ENCODE measurements around the gene TFF3.

TFF3 gene

GRCh38 chr21:42271065-42271464, 44.1 kb downstream of the TFF3 start:
- no peak for TF ChIP-seq CTCF (IDR thresholded peaks at IDR 0.05)

- TF ChIP-seq CTCF (IDR thresholded peaks at IDR 0.05) = no peak
These were observed 45.8 kb downstream of the TFF3 start for GRCh38 chr21:42269386-42269785.

GRCh38 chr21:42266971-42267556, 48.1 kb downstream of the TFF3 start:
- TF ChIP-seq CTCF (IDR thresholded peaks at IDR 0.05) = no peak

DNA sequence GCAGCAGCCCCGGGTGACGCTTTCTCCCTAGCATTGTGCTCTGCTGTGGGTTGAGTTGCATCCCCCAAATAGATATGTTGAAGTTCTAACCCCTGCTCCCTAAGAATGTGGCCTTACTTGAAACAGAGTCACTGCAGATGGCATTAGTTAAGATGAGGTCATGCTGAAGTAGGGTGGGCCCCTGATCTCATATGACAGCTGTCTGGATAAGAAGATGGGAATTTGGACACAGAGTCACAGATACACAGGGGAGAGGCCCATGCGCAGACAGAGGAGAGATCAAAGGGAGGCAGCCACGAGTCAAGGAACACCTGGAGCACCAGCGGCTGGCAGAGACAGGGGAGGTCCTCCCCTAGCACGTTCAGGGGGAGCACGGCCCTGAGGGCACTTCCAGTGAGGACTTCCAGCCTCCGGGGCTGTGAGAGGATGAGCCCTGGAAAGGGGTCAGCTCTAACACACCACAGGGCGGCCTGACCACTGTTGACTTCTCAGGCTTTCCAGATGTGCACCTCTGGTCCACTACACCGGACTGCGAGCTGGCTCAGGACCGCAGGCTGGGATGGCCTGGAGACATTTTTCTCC, 49.9 kb downstream of the TFF3 start:
- TF ChIP-seq CTCF (IDR thresholded peaks at IDR 0.05) = no peak

- no peak for TF ChIP-seq CTCF (IDR thresholded peaks at IDR 0.05)
These were observed 50.7 kb downstream of the TFF3 start for GRCh38 chr21:42264245-42265195.

DNA sequence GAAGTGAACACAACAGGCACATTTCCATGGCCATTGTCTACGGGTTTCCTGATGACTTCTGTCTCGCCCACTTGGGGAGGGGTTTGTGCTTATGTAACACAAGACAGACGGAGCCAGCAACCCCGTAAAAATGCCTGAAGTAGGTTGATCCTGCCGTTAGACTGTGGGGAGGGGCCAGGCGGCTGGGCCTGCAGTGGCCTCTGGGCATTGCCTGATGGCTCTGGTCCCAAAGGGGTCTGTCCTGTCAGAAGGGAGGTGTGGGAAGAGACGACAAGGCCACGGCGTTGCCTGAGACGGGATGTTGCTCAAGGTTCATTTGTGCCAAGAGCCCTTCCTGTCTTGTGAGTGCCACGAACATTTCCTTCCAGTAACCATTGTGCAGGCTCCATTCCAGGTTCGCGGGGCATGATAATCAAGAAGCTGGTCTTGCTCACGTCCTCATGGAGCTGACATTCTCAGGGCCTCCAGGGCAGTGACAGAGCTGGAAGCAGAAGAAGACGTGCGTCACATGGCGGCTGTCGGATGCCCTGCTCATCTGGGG, 51.5 kb downstream of the TFF3 start:
- TF ChIP-seq CTCF (IDR thresholded peaks at IDR 0.05) = no peak

- no peak for TF ChIP-seq CTCF (IDR thresholded peaks at IDR 0.05)
These were observed 52.4 kb downstream of the TFF3 start for GRCh38 chr21:42262831-42263231.

All from LNCAP (cell line).